K562 (cell line): ENCODE results near the gene APOL4. TPM values are rescaled to one million over a fixed set of nuclear protein-coding genes. Genes with fewer than 3 reads are reported as not detected.

ENCODE experiments used
- ATAC-seq: fragments of 200-7000 bp; cut with Tn5 transposase; 3 replicates; pipeline ENCODE4 v1.9.1; 2020; ENCODE audit warnings: moderate library complexity
- BruUV-seq: library from RNA; stranded (reverse); fragments of 400-500 nt; replicated peaks from 2 replicates; lab custom pipeline; 2021; lab: Mats Ljungman, UMichigan
- CTCF ChIA-PET: fragments of 300-600 bp; formaldehyde crosslinking; extraction: SDS; loops from one replicate; lab custom pipeline; 2021; ENCODE audit warnings: low intra/inter-chr PET ratio; lab: Yijun Ruan, JAX
- POLR2A ChIA-PET: fragments of 300-600, 350-650 bp; sonication (Branson Sonifier 250); formaldehyde crosslinking; extraction: SDS; loops from one replicate; lab custom pipeline; 2021; ENCODE audit warnings: antibody characterized with exemption, inconsistent platforms; lab: Yijun Ruan, JAX
- DNase-seq, 4 experiments: peaks; one replicate each; pipeline versions ENCODE4 v3.0.0 to v3.0.0-alpha.2; 2011 to 2018; ENCODE audit warnings: low spot score in 3 of 4, mixed read lengths in 3 of 4; ENCODE audit errors: extremely low read depth in 1 of 4
- FAIRE-seq: peaks from 2 replicates; lab custom pipeline; 2011; peaks lifted over from hg19 to GRCh38; lab: Jason Lieb, UNC
- H2AFZ ChIP-seq: 2 replicates; pipeline ENCODE4 v1.6.0; 2011; ENCODE audit warnings: low read depth, low read length, control low read depth, inconsistent platforms
- H3K27ac ChIP-seq: fragments of 200-600 bp; 3 replicates; pipeline ENCODE4 v1.8.0; 2011; ENCODE audit warnings: low read depth, mild to moderate bottlenecking, control low read depth, inconsistent platforms, low read length, moderate library complexity, mixed read lengths; ENCODE audit errors: extremely low read depth
- H3K27me3 ChIP-seq, 2 experiments: fragments of 300-600 bp in 1 of 2; 2 replicates in 1 of 2; 3 replicates in 1 of 2; pipeline versions ENCODE4 v1.6.0 to v1.8.0; 2011; ENCODE audit warnings: inconsistent platforms in 2 of 2, low read length in 2 of 2, mild to moderate bottlenecking in 1 of 2, mixed read lengths in 1 of 2, moderate library complexity in 1 of 2; ENCODE audit not compliant: control insufficient read depth in 2 of 2, insufficient read depth in 2 of 2
- H3K36me3 ChIP-seq: fragments of 300-600 bp; 3 replicates; pipeline ENCODE4 v1.8.0; 2011; ENCODE audit warnings: mild to moderate bottlenecking, low read length, inconsistent platforms; ENCODE audit not compliant: control insufficient read depth, insufficient read depth
- H3K4me1 ChIP-seq, 2 experiments: fragments of 200-600 bp in 1 of 2; replicated peaks in 1 of 2; 2 replicates in 1 of 2; 3 replicates in 1 of 2; pipeline versions ENCODE4 v1.5.1 to v1.8.0; 2011; ENCODE audit warnings: inconsistent platforms in 2 of 2, low read length in 2 of 2, mild to moderate bottlenecking in 1 of 2, mixed read lengths in 1 of 2, moderate library complexity in 1 of 2; ENCODE audit not compliant: control insufficient read depth in 2 of 2, insufficient read depth in 2 of 2
- H3K4me2 ChIP-seq: 2 replicates; pipeline ENCODE4 v1.6.1; 2011; ENCODE audit warnings: low read length, control low read depth, inconsistent platforms, mixed read lengths; ENCODE audit not compliant: insufficient read depth
- H3K4me3 ChIP-seq: fragments of 200-600 bp; sonication (generic), shearing (Covaris generic); 2 replicates; pipeline ENCODE4 v1.5.1; 2016; ENCODE audit warnings: control low read depth, inconsistent platforms
- H3K79me2 ChIP-seq: fragments of 200-600 bp; 3 replicates; pipeline ENCODE4 v1.8.0; 2011; ENCODE audit warnings: low read length, inconsistent platforms; ENCODE audit not compliant: control insufficient read depth, insufficient read depth
- H3K9ac ChIP-seq, 2 experiments: 2 replicates each; pipeline versions ENCODE4 v1.6.0 to v1.6.1; 2011; ENCODE audit warnings: low read depth in 2 of 2, low read length in 2 of 2, control low read depth in 1 of 2, inconsistent platforms in 1 of 2, mild to moderate bottlenecking in 1 of 2, mixed read lengths in 1 of 2; ENCODE audit not compliant: insufficient read depth in 1 of 2
- H3K9me1 ChIP-seq: one replicate; pipeline ENCODE4 v1.6.0; 2011; ENCODE audit warnings: inconsistent platforms, mild to moderate bottlenecking, low read length, moderate library complexity; ENCODE audit not compliant: control insufficient read depth, insufficient read depth
- H3K9me3 ChIP-seq: replicated peaks from 2 replicates; pipeline ENCODE4 v1.5.1; 2011; ENCODE audit warnings: low read depth, low read length, inconsistent platforms; ENCODE audit not compliant: control insufficient read depth, insufficient read depth
- H4K20me1 ChIP-seq: replicated peaks from 2 replicates; pipeline ENCODE4 v1.6.1; 2011; ENCODE audit warnings: low read length, inconsistent platforms, mixed read lengths; ENCODE audit not compliant: control insufficient read depth, insufficient read depth
- CEBPB ChIP-seq: fragments of 450-650 bp; IDR thresholded peaks from 2 replicates; pipeline ENCODE4 v1.6.1; 2016; ENCODE audit warnings: missing genetic modification characterization, missing compliant biosample characterization
- CHCHD3 ChIP-seq: fragments of 250-450 bp; sonication (Bioruptor Pico); IDR thresholded peaks from 2 replicates; pipeline ENCODE4 v2.1.2; 2022; ENCODE audit warnings: mild to moderate bottlenecking
- CTCFL ChIP-seq: IDR thresholded peaks from 2 replicates; pipeline ENCODE4 v1.6.1; 2011; ENCODE audit warnings: borderline replicate concordance, low read depth, mild to moderate bottlenecking, moderate library complexity, low read length; ENCODE audit not compliant: insufficient read depth, poor library complexity, severe bottlenecking
- FOXK1 ChIP-seq: sonication (generic); formaldehyde crosslinking; IDR thresholded peaks from 2 replicates; pipeline ENCODE4 v1.8.0; 2022; ENCODE audit warnings: missing genetic modification reagents, mild to moderate bottlenecking, borderline replicate concordance
- JUN ChIP-seq, 2 experiments: sonication (generic) in 1 of 2; formaldehyde crosslinking in 1 of 2; IDR thresholded peaks; 2 replicates each; pipeline versions ENCODE4 v1.6.1 to v1.8.0; 2012 to 2022; ENCODE audit warnings: borderline replicate concordance in 2 of 2, mild to moderate bottlenecking in 2 of 2, improper control_type of control experiment in 1 of 2, low read depth in 1 of 2, low read length in 1 of 2, missing genetic modification reagents in 1 of 2
- JUNB ChIP-seq: fragments of 450-650 bp; formaldehyde crosslinking; conservative IDR thresholded peaks from 2 replicates; pipeline ENCODE4 v1.4.0; 2020; ENCODE audit warnings: mild to moderate bottlenecking
- ZNF592 ChIP-seq: fragments of 450-650 bp; IDR thresholded peaks from 2 replicates; pipeline ENCODE4 v1.6.1; 2017; ENCODE audit warnings: antibody characterized with exemption, mild to moderate bottlenecking
- ZNF696 ChIP-seq: fragments of 250-450 bp; sonication (Bioruptor Pico); conservative IDR thresholded peaks from 2 replicates; pipeline ENCODE4 v1.4.0; 2020; ENCODE audit warnings: mild to moderate bottlenecking, moderate library complexity
- whole genome bisulfite sequencing: fragments of 100-300 bp; shearing (Covaris generic); methylation state at CpG from one replicate; pipeline ENCODE4 v1.1.6; 2016; ENCODE audit warnings: low coverage, mixed read lengths; ENCODE audit not compliant: insufficient coverage; ENCODE audit errors: missing lambda C conversion rate; 5-methylcytosine and 5-hydroxymethylcytosine counted together
- in situ Hi-C: fragments of 300-500 bp; cut with MboI; formaldehyde crosslinking; loops from 4 replicates; pipeline ENCODE4 v1.15.0; 2018; ENCODE audit warnings: inconsistent platforms, mixed read lengths
- intact Hi-C: fragments of 100-400 bp; cut with micrococcal nuclease; formaldehyde crosslinking; loops from 2 replicates; pipeline ENCODE4 v1.14.2; 2022
- polyA plus RNA-seq, 8 experiments: library from polyadenylated mRNA; depleted of rRNA in 4 of 8; stranded (reverse) in 5 of 8; unstranded in 3 of 8; fragments of >200 nt; fragmentation: Nextera tagmentation in 2 of 8; fragmentation: Illumina TruSeq in 1 of 8; extraction: Ambion mirVana in 2 of 8; extraction: Trizol in 1 of 8; gene quantifications; 2 replicates each; pipeline versions ENCODE4 v1.2.1 to v1.2.3, GENCODE V29; 2011 to 2014; ENCODE audit warnings: inconsistent platforms in 1 of 8, missing spikeins in 1 of 8
- total RNA-seq, 7 experiments: library from RNA; depleted of rRNA in 6 of 7; stranded (reverse); fragments of >200 nt in 6 of 7; fragmentation: Illumina TruSeq in 2 of 7; extraction: Trizol in 2 of 7; gene quantifications; 2 replicates each; pipeline versions ENCODE4 v1.2.1 to v1.2.3, GENCODE V29; 2011 to 2021; ENCODE audit warnings: low replicate concordance in 1 of 7
- TF ChIP-seq, protein P1 (sequence below): fragments of 250-450 bp; sonication (Bioruptor Pico); IDR thresholded peaks from 2 replicates; pipeline ENCODE4 v1.5.0; 2021; ENCODE audit warnings: mild to moderate bottlenecking, borderline replicate concordance
- TF ChIP-seq, protein P2 (sequence below): fragments of 250-450 bp; sonication (Bioruptor Pico); IDR thresholded peaks from 2 replicates; pipeline ENCODE4 v1.5.0; 2021

APOL4 gene
- total and polyA plus RNA-seq, 9 of the 15 experiments (the other 6 are each of a cell fraction or from before 2014, with no cell fraction given), result 6.5 to 15.0 (median 9.8) TPM

DNA sequence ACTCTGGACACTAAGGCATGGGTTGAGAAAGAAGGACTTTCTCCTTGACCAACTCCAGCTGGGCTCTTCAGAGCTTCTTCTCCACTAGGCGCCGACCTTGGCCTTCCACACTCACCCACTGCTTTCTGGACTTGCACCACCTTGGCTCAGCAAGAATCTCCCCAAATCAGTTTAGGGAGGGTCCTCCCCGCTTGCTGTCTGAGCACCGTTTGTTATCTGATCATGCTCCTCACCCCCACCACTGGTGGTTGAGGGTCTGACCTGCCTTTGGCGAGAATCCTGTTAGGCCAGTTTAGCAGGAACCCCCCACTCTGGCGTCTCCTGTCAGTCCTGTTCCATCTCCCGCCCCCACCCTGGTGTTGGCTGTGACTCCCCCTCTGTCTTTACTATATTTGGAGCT, 27.3 kb upstream of the APOL4 start:
- no peak for ATAC-seq
- ChIA-PET POLR2A (interaction anchor here (0.9 to 1.8 kb wide), 2 partner anchors 10 to 52 kb away, joined by 3 to 8 read pairs; partner anchors contain the start of gene APOL2), CTCF (no interaction called here)
- peaks cover 21% of the 10 kb centered on the region; the same call in 1 of the 3 replicates for H3K36me3 ChIP-seq
- H3K9me3 ChIP-seq, result no peaks in the 10 kb centered on the region
- H2AFZ ChIP-seq, result no peak overlapping the region
- H3K9me1 ChIP-seq, result no peaks in the 10 kb centered on the region
- in situ Hi-C loops (no loop called here), intact Hi-C loops (no loop called here)
- H3K79me2 ChIP-seq, result no peaks in the 10 kb centered on the region
- peaks cover 0 to 7% of the 10 kb centered on the region in 2 experiments; a peak in 2 of 5 replicates for H3K4me1 ChIP-seq
- BruUV-seq, result no TSS peak
- FAIRE-seq, result no peak
- H3K27me3 ChIP-seq, result no peaks in the 10 kb centered on the region
- no peak overlapping the region for H3K4me3 ChIP-seq
- 62% methylated on average over 6 of the region's 7 CpGs for WGBS
- no peak overlapping the region for H3K4me2 ChIP-seq
- H3K27ac ChIP-seq, result no peak overlapping the region
- no peak for DNase-seq
- no peaks in the 10 kb centered on the region for H4K20me1 ChIP-seq
- H3K9ac ChIP-seq, result no peak overlapping the region
- TF ChIP-seq CEBPB (tag), result no peak
- TF ChIP-seq ZNF696 (CRISPR knock-in tag), result no peak
- no peak for TF ChIP-seq ZNF592
- TF ChIP-seq, protein P1, sequence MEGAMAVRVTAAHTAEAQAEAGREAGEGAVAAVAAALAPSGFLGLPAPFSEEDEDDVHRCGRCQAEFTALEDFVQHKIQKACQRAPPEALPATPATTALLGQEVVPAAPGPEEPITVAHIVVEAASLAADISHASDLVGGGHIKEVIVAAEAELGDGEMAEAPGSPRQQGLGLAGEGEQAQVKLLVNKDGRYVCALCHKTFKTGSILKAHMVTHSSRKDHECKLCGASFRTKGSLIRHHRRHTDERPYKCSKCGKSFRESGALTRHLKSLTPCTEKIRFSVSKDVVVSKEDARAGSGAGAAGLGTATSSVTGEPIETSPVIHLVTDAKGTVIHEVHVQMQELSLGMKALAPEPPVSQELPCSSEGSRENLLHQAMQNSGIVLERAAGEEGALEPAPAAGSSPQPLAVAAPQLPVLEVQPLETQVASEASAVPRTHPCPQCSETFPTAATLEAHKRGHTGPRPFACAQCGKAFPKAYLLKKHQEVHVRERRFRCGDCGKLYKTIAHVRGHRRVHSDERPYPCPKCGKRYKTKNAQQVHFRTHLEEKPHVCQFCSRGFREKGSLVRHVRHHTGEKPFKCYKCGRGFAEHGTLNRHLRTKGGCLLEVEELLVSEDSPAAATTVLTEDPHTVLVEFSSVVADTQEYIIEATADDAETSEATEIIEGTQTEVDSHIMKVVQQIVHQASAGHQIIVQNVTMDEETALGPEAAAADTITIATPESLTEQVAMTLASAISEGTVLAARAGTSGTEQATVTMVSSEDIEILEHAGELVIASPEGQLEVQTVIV (CRISPR knock-in tag), result no peak
- no peak for TF ChIP-seq JUNB (CRISPR knock-in tag)
- TF ChIP-seq, protein P2, sequence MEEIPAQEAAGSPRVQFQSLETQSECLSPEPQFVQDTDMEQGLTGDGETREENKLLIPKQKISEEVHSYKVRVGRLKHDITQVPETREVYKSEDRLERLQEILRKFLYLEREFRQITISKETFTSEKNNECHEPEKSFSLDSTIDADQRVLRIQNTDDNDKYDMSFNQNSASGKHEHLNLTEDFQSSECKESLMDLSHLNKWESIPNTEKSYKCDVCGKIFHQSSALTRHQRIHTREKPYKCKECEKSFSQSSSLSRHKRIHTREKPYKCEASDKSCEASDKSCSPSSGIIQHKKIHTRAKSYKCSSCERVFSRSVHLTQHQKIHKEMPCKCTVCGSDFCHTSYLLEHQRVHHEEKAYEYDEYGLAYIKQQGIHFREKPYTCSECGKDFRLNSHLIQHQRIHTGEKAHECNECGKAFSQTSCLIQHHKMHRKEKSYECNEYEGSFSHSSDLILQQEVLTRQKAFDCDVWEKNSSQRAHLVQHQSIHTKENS, result no peak
- no peak for TF ChIP-seq CTCFL
- TF ChIP-seq FOXK1, result no peak
- no peak for TF ChIP-seq CHCHD3 (CRISPR knock-in tag)
- TF ChIP-seq JUN (IDR thresholded peaks at IDR 0.05; ENCODE audit: borderline replicate concordance, low read depth, low read length), result no peak
- no peak for TF ChIP-seq JUN (CRISPR knock-in tag; IDR thresholded peaks at IDR 0.05; ENCODE audit: borderline replicate concordance)
